Body of pancreas (tissue), 4 donors: ENCODE results near the gene KRT83.

Experiments used
- POLR2A ChIP-seq, 3 donors: fragments of 450-650 bp; IDR thresholded peaks; one replicate each; pipeline ENCODE4 v1.6.1; 2016; ENCODE audit warnings: antibody characterized with exemption in 3 of 3, mild to moderate bottlenecking in 2 of 3
- TF ChIP-seq, protein P1 (sequence below), 7 experiments: fragments of 450-650 bp in 4 of 7; fragments of 200-600 bp in 3 of 7; sonication (generic) in 3 of 7; IDR thresholded peaks; one replicate each; pipeline ENCODE4 v1.5.1; 2016 to 2019; ENCODE audit warnings: antibody characterized with exemption in 7 of 7

DNA sequence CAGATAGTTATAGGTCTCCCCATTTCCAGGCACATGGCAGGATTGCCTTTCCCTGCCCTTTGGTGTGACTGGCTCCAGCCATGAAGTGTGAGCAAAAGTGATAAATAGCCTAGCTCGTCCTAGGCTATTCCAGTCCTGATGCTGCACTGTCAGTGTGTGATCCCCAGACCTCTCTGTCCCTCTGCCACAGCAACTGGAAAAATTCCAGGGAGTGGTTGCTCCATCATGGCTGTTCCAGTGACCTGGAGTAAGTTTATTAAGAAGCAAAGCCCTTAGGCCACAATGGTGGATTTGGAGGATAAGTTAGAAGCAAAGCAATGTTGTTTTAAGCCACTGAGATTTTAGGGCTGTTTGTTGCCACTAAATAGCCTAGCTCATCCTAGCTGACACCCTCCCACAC, 9.8 kb upstream of the KRT83 start:
- TF ChIP-seq POLR2A (IDR thresholded peaks at IDR 0.05), result no peak
- TF ChIP-seq, protein P1, sequence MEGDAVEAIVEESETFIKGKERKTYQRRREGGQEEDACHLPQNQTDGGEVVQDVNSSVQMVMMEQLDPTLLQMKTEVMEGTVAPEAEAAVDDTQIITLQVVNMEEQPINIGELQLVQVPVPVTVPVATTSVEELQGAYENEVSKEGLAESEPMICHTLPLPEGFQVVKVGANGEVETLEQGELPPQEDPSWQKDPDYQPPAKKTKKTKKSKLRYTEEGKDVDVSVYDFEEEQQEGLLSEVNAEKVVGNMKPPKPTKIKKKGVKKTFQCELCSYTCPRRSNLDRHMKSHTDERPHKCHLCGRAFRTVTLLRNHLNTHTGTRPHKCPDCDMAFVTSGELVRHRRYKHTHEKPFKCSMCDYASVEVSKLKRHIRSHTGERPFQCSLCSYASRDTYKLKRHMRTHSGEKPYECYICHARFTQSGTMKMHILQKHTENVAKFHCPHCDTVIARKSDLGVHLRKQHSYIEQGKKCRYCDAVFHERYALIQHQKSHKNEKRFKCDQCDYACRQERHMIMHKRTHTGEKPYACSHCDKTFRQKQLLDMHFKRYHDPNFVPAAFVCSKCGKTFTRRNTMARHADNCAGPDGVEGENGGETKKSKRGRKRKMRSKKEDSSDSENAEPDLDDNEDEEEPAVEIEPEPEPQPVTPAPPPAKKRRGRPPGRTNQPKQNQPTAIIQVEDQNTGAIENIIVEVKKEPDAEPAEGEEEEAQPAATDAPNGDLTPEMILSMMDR (IDR thresholded peaks at IDR 0.05), result no peak
